GM18909 (cell line): ENCODE measurements around the gene APBB2.
"Not testable (repeated sequence)": the region's sequence is repeated elsewhere in the genome, so short reads cannot be mapped to it uniquely, and the experiment has no call there.

Source experiments
- ATAC-seq: cut with Tn5 transposase; IDR thresholded peaks from one replicate; pipeline ENCODE4 v1.9.1; 2021; ENCODE audit warnings: mild to moderate bottlenecking; ENCODE audit not compliant: unreplicated experiment, poor library complexity

Gene APBB2

DNA sequence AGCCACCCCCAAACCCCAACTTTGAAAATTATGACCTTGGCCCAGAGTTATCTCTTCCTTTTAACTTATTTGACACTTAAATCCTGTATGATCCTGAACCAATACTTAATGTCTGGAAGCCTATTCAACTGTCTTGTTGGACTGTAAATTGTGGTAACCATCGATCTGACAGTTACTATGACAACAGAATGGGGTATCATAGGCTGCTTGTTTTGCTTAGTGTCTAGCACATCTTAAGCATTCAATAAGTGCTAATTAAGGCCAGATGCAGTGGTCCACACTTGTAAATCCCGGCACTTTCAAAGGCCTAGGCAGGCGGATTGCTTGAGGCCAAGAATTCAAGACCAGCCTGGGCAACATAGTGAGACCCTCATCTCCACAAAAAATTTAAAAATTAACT lies 175.0 kb downstream of the APBB2 start:
- no peak for ATAC-seq

DNA sequence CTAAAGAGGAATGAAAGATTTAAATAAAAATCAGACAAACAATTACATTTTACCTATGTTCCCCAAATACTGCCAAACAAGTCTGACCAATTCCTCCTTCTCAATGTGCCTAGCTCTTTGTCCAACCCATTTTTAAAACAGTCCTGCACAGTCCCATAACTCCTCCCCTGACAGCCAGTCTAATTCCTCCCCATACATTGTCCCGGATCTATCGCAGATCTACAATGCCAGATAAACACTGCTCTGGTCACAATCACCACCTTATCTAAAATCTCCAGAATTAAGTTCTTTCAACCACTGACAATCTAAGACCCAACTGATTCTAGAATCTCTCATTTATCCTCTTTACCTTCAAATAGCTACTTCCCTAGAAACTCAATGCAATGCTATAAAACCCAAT lies 176.0 kb downstream of the APBB2 start:
- ATAC-seq, result no peak

DNA sequence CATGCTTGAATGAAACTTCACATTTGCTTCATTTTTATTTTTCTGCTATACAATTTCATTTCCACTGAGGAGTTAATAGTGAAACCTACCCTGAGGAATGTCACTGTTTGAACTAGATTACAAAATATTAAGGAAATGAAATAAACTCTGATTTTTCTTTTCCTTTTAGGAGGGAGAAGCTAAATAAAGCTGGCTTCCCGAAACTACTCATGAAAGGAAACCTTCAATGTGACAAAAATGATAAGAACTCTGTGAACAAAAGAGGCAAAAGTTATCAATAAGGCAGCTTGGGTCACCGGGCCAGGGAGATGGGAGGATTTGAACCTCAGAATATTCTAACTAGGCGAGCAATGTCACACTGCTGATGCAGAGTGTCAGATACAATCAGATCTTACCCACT lies 185.2 kb downstream of the APBB2 start:
- ATAC-seq, result no peak

DNA sequence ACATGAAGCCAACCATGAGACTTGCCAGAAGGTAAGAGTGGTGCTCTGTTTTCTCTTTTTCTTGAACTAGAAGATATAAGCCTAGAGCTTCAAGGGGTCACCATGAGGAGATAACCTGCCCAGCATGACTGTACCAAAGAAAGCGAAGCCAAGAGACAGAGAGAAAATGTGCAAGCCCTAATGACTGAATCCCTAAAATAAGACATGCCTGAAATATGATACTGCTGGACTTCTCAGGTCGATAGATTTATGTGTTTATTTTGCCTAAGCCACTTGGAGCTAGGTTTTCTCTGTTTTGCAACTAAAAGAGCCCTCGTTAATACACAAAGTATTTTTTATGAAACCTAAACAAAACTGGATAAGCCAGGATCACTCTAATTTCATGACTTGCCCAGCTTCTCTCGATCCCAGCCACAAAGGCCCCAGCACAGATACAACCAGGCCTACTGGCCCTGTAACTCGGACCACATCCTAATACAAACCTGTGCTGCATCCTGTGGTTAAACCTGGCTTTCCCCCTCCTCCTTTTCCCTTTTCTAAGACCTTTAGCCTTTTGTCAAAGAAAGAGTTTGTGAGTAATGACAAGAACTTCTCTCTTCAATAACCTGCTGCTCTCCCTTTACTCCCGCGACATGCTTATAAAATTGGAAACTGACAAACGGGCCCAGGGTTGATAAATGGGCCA lies 185.8 kb downstream of the APBB2 start:
- no peak for ATAC-seq

DNA sequence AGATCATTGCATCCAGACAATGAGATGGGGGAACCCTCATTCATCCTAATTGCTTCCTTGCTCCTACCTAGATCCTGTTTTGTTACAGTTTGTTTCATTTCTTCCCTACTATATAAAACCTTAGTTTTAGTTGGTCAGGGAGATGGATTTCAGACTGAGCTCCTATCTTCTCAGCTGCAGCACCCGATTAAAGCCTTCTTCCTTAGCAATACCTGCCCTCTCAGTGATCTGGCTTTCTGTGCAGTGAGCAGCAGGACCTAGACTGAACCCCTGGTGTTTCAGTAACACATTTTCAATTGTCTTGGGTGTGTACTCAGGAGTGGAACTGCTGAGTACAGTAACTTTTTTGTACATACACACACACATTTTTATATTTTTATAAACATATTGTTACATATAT lies 187.4 kb downstream of the APBB2 start:
- no peak for ATAC-seq

DNA sequence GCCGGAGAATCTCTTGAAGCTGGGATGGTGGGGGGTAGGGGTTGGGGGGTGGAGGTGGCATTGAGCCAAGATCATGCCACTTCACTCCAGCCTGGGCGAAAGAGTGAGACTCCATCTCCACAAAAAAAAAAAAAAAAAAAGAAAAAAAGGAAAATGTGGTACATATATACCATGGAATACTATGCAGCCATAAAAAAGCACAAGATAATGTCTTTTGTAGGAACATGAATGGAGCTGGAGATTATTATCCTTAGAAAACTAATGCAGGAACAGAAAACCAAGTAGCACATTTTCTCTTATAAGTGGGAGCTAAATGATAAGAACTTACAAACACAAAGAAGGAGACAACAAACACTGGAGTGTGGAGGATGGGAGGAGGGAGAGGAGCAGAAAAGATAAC lies 188.5 kb downstream of the APBB2 start:
- no peak for ATAC-seq

DNA sequence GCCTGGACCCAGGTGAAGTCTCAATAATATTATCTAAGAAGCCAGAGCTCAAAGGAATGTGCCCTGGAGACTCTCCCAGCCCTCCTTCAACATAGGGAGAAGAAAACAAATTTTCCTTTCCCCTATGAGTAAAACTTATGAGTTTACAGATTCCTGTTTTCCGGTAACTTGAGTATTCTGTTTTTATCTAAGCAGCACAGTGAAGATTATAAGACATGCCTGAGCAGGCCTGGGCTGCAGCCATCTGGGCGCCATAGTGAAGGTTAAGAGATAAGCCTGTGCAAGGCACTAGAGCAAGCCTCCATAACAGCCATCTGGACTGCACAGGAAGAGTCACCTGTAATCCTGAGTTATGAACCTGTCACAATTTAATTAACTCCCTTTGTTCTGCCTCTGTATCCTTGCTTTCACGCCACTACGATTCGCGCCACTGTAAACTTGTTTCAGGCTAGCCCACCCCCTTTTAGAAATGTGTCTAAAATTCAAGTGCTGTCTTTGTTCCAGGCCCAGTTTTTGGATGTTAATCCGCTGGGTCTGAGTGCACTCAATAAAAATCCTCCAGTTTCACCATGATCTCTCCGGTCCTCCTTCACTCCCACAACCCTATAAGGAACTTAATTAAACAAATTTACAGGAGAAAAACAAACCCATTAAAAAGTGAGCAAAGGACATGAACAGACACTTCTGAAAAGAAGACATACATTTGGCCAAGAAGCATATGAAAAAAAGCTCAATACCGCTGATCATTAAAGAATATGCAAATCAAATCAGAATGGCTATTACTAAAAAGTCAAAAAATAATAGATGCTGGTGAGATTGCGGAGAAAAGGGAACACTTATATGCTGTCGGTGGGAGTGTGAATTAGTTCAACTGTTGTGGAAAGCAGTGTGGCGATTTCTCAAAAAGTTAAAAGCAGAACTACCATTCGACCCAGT lies 189.5 kb downstream of the APBB2 start:
- no peak for ATAC-seq

DNA sequence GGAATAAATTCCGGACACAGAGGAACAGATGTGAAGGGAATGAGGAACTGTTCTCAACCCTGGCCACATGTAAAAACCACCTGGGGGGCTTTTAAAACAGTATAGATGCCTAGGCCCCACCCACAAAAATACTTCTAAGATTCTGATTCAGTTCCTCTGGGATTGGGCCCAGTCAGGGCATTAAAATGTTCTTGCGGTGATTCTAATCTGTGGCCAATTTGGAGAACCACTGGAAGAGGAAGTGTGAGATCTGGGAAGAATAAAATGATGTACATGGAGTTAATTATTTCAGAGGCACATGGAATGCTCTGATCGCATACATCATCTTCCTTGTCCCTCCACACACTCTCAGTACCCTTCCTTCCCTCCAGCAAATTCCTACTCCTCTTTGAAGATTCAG lies 192.2 kb downstream of the APBB2 start:
- no peak for ATAC-seq

DNA sequence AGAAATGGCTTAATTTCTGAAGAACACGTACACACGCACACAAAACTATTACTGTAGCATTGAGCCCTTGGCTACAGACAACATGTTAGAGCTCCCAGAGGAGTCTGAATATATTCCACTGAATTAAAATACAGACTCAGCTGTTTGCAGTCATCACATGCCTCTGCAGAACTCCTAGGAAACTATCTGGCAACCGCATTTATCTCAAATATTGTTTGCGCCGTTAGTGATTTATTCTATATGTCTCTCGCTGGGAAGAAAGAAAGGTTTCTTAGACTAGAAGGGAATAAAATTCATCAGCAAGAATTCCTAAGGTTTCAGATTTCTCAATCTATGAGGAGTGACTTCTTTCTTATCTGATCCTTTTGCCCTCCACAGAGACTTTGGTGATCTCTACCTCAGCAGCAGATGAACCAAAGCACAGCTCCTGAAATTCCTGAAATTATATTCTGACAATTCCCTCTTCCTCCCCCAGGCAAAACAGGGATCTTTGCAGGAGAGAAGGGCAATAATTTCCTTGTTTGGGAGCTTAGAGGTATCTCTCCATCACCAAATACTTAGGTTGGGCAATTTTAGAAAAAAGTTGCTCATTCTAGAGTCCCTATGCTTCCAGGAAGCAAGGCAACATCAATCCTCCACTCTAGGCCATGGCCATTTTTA lies 199.2 kb downstream of the APBB2 start:
- no peak for ATAC-seq

DNA sequence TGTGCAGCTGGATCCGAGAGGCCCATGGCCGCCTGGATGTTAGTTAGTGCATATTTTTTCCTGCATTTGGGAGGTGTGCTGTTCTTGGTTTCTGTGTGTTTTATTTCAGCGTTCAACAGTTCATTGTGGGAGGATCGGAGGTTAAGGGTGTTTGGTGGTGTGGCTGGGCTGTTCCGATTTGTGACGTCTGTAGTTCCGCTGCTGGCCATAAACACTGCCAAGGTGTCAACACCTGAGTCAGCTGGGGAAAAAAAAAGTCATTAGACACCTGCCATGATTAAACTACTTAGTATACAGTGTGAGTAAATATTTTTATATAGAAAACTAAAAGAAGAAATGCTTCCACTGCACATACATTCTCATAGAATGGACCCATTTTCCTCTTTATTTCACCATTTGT lies 200.2 kb downstream of the APBB2 start:
- ATAC-seq, result no peak

DNA sequence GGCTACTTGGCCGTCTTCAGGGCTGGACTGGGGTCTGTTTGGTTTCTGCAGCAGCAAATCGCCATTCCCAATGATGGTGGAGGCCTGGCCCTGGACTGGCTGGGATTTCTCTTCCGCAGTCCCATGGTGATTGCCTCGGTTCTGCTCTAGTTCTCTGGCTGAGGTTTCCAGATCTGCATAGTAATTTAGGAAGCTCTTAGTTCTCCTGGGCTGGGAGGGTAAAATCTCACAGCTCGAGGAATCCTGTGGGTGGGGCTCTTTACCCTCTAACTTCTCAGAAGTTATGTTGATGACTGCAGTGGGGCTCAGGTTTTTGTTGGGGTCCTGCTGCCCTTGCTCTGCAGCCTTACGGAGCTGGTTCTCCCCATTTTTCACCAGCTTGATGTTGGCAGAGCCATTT lies 200.6 kb downstream of the APBB2 start:
- no peak for ATAC-seq

DNA sequence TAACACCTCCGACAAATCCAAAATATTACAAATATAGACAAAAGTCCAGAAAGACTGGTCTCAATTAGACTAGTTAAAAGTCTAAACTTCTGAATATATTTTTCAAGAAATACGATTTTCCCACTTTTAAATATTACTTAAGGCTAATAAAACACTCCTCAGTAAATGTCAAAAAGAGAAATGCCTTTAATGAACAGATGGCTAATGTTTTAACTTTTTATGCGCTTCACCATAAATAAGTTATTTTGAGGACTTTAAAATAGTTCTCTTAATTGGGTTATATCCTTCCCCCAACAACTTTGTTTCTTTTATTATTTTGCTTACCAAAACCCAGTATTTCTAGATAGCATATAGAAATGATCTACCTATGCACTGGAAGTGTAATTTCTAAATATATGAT lies 201.4 kb downstream of the APBB2 start:
- no peak for ATAC-seq

DNA sequence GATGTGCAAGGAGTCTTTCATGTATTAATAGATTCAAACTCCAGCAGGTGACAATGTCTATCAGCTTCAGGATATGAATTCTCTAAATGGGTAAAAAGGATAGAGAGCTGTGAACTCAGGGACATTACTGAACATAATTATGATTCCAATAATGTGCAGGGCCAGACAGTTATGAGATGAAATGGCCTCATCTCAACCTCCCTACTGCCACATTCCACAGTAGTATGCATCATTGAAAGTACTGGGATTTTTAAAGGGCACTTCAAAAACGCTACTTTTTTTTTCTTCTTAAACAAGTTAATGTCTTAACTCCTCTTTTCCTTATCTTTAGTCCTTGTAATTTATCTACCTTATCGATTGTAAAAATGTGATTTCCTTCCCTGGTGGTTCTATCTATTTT lies 202.0 kb downstream of the APBB2 start:
- ATAC-seq, result no peak

DNA sequence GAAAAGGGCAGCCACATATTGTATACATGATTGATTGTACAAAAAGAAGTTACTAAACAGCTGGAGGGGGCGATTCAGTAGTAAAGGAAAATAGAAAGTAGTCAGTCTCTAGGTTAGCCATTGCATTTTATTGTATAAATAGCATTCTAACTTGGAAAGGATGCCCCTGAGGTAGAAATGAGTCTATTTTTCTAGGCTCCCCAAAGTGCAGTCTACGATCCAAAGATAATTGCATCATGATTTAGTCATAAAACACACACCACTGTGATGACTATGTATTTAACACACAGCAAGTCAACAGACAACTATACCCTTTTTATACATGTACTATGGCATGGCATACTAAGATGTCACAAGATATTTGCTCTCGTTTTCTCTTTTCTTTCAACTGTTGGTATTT lies 204.9 kb downstream of the APBB2 start:
- no peak for ATAC-seq

DNA sequence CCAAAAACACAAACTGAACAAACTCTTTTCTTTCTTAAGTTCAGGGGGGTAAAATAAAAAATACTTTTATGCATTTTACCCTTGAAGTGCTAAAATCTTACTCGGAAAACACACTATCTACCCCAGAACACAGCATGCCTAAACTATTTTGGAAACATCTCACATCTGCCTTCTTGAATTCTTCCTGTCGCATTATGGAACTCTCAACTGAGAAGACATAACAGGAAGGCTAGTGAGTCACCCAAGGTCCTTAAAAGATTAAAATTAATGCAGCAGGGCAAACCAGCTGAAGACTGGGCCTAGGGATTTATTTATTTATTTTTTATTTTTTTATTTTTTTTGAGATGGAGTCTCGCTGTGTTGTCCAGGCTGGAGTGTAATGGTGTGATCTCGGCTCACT lies 208.2 kb downstream of the APBB2 start:
- ATAC-seq, result no peak

DNA sequence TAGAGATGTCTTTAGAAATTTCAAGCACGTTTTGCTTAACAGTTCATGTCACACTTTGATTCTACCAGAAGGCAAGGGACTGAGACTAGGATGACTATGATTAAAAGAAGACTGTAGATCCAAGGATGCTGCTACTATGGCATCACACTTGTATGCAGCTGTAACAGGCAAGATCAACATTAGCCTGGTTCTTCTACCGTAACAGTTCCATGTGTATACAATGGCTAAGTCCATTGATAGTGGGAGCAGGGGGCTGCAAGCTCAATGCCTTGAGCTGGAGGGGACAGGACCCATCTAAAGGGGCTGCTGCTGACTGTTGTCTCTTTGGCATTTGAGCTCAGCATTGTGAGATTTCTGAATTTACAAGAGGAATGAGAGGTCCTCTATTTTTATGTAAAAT lies 212.0 kb downstream of the APBB2 start:
- no peak for ATAC-seq

DNA sequence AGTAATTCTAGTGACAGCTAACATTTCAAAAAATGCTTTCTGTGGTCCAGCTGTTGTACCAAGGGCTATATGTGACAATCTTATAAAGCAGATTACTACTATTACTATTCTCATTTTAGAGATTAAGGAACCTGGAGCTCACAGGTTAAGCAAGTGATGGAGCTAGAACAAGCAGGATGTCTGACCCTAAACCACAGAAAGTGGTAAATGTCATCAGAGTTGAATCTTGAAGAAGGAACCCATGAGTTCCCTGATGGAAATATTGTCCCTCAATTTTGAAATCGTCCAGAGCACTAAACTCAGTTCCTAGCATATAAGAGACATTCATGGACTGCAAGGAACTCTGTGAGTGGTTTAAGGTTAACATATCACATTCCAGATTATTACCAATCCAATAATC lies 214.0 kb downstream of the APBB2 start:
- no peak for ATAC-seq

DNA sequence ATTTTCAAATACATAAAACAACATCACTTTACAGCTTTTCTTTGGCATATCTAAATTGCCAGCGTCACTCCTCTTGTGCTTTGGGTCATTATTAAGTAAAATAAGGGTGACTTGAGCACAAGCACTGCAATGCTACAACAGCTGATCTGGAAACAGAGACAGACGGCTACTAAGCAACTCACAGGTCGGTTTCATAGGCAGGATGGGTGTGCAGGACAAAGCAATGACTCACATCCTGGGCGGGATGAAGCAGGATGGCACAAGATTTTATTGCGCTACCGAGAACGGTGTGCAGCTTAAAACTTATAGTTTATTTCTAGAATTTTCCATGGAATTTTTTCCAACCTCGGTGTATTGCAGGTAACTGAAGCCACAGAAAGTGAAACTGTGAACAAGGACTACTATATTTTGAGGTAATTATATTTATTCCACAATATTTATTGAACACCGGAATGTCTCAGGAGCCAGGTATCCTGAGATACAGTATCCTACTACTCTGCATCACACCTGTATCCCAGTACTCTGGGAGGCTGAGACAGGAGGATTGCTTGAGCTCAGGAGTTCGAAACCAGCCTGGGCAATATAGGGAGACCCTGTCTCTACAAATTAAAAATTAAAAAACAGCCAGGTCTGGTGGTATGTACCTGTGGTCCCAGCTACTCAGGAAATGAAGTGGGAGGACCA lies 215.5 kb downstream of the APBB2 start:
- ATAC-seq, result no peak

DNA sequence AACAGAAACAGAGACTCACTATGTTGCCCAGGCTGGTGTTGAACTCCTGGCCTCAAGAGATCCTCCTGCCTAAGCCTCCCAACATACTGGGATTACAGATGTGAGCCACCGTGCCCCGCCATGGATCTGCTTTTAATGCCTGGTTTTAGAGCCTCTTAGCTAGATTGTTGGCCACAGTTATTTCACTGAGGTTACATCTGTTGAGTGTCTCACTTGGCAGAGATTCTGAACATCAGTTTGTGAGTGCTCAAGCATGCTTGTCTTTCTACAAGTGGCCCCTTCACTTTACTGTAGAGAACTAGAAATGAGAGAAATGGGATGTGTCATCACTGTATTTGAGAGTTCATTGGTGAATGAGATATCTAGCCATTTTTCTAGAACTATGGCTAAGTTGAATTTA lies 218.5 kb downstream of the APBB2 start:
- no peak for ATAC-seq

DNA sequence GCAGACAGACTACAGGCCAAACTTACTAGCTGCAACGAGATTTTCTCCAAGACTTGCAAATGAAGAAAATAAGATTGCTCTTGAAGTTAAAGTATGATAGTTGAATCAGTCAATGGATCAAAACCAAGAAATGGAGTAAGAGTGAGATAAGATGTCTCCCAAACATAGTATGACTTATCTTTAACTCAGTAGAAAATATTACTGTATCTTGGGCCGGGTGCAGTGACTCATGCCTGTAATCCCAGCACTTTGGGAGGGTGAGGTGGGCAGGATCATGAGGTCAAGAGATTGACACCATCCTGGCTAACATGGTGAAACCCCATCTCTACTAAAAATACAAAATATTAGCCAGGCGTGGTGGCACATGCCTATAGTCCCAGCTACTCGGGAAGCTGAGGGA lies 220.0 kb downstream of the APBB2 start:
- not testable (repeated sequence) for ATAC-seq

DNA sequence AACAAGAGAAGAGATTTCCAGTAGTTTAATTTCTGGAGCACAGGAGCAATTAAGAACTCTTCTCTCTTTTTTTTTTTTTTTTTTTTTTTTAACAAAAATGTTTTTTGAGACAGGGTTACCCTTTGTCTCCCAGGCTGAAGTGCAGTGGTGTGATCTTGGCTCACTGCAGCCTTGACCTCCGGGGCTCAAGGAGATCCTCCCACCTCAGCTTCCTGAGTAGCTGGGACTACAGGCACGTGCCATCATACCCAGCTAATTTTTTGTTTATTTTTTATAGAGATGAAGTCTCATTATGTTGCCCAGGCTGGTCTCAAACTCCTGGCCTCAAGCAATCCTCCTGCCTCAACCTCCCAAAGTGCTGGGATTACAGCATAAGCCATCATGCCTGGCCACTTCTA lies 221.0 kb downstream of the APBB2 start:
- not testable (repeated sequence) for ATAC-seq
